ENCODE data around the gene PRIMA1. TPM values are rescaled to one million over a fixed set of nuclear protein-coding genes. Genes with fewer than 3 reads are reported as not detected.

The PRIMA1 gene
- total RNA-seq, 1 donor from 2014 or later = 4.0 TPM

- Mint-ChIP-seq H3K27ac (no peak overlapping the region), H3K4me1 (ENCODE audit: low read depth) (no peaks in the 10 kb centered on the region), H3K27me3 (no peaks in the 10 kb centered on the region), H3K4me3 (ENCODE audit: low read depth) (no peak overlapping the region), H3K36me3 (ENCODE audit: insufficient read depth) (peaks cover 4% of the 10 kb centered on the region), H3K9me3 (ENCODE audit: low read depth) (no peaks in the 10 kb centered on the region)
- no peak for DNase-seq (ENCODE audit: low spot score, unreplicated experiment)
- no peak for TF ChIP-seq CTCF (IDR thresholded peaks at IDR 0.05; ENCODE audit: unreplicated experiment)
These were observed 62.3 kb downstream of the PRIMA1 start for GRCh38 chr14:93725993-93726392.

GRCh38 chr14:93725002-93725582 is 63.2 kb downstream of the PRIMA1 start:
- no peak overlapping the region for H3K27ac Mint-ChIP-seq
- DNase-seq (ENCODE audit: low spot score, unreplicated experiment) = no peak
- peaks cover 3% of the 10 kb centered on the region for H3K36me3 Mint-ChIP-seq (ENCODE audit: insufficient read depth)
- no peaks in the 10 kb centered on the region for H3K27me3 Mint-ChIP-seq
- H3K4me1 Mint-ChIP-seq (ENCODE audit: low read depth) = no peaks in the 10 kb centered on the region
- H3K4me3 Mint-ChIP-seq (ENCODE audit: low read depth) = no peak overlapping the region
- TF ChIP-seq CTCF (IDR thresholded peaks at IDR 0.05; ENCODE audit: unreplicated experiment) = no peak
- no peaks in the 10 kb centered on the region for H3K9me3 Mint-ChIP-seq (ENCODE audit: low read depth)

GRCh38 chr14:93723001-93723400 is 65.3 kb downstream of the PRIMA1 start:
- Mint-ChIP-seq H3K36me3 (ENCODE audit: insufficient read depth) (peaks cover 3% of the 10 kb centered on the region), H3K4me1 (ENCODE audit: low read depth) (no peaks in the 10 kb centered on the region), H3K27me3 (no peaks in the 10 kb centered on the region), H3K27ac (no peak overlapping the region), H3K4me3 (ENCODE audit: low read depth) (no peak overlapping the region), H3K9me3 (ENCODE audit: low read depth) (no peaks in the 10 kb centered on the region)
- no peak for TF ChIP-seq CTCF (IDR thresholded peaks at IDR 0.05; ENCODE audit: unreplicated experiment)
- no peak for DNase-seq (ENCODE audit: low spot score, unreplicated experiment)

- H3K9me3 Mint-ChIP-seq (ENCODE audit: low read depth) = no peaks in the 10 kb centered on the region
- no peak overlapping the region for H3K4me3 Mint-ChIP-seq (ENCODE audit: low read depth)
- H3K27ac Mint-ChIP-seq = no peak overlapping the region
- no peaks in the 10 kb centered on the region for H3K4me1 Mint-ChIP-seq (ENCODE audit: low read depth)
- TF ChIP-seq CTCF (IDR thresholded peaks at IDR 0.05; ENCODE audit: unreplicated experiment) = no peak
- peaks cover 3% of the 10 kb centered on the region for H3K36me3 Mint-ChIP-seq (ENCODE audit: insufficient read depth)
- DNase-seq (ENCODE audit: low spot score, unreplicated experiment) = no peak
- H3K27me3 Mint-ChIP-seq = no peaks in the 10 kb centered on the region
These were observed 67.3 kb downstream of the PRIMA1 start for GRCh38 chr14:93720981-93721483.

GRCh38 chr14:93720076-93720815 is 68.0 kb downstream of the PRIMA1 start:
- no peak overlapping the region for H3K4me3 Mint-ChIP-seq (ENCODE audit: low read depth)
- no peaks in the 10 kb centered on the region for H3K4me1 Mint-ChIP-seq (ENCODE audit: low read depth)
- H3K9me3 Mint-ChIP-seq (ENCODE audit: low read depth) = no peaks in the 10 kb centered on the region
- DNase-seq (ENCODE audit: low spot score, unreplicated experiment) = no peak
- H3K27ac Mint-ChIP-seq = peak overlapping the region; percentile 71
- peaks cover 3% of the 10 kb centered on the region for H3K36me3 Mint-ChIP-seq (ENCODE audit: insufficient read depth)
- no peak for TF ChIP-seq CTCF (IDR thresholded peaks at IDR 0.05; ENCODE audit: unreplicated experiment)
- H3K27me3 Mint-ChIP-seq = peaks cover 3% of the 10 kb centered on the region

Data from progenitor cell of endocrine pancreas (in vitro differentiated cells).